Dedifferentiated amniotic fluid mesenchymal stem cell (primary cell): Measurements from ENCODE around the gene WNT7A.
"Not testable (repeated sequence)": the region's sequence is repeated elsewhere in the genome, so short reads cannot be mapped to it uniquely, and the experiment has no call there.

ENCODE experiments used
- DNase-seq: peaks from one replicate; pipeline ENCODE4 v3.0.0-alpha.2; 2016; ENCODE audit errors: extremely low spot score

Gene WNT7A

GRCh38 chr3:13879946-13880810 lies at the start of gene WNT7A:
Gene WNT7A (minus strand): TSS chr3:13880071. CDS start chr3:13879816, 255 bp downstream.
- DNase-seq, result no peak

DNA sequence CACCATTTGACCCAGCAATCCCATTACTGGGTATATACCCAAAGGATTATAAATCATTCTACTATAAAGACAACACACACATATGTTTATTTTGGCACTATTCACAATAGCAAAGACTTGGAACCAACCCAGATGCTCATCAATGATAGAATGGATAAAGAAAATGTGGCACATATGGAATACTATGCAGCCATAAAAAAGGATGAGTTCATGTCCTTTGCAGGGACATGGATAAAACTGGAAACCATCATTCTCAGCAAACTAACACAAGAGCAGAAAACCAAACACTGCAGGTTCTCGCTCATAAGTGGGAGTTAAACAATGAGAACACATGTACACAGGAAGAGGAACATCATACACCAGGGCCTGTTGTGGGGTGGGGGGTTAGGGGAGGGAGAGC lies 48.9 kb upstream of the WNT7A start:
- DNase-seq, result not testable (repeated sequence)

DNA sequence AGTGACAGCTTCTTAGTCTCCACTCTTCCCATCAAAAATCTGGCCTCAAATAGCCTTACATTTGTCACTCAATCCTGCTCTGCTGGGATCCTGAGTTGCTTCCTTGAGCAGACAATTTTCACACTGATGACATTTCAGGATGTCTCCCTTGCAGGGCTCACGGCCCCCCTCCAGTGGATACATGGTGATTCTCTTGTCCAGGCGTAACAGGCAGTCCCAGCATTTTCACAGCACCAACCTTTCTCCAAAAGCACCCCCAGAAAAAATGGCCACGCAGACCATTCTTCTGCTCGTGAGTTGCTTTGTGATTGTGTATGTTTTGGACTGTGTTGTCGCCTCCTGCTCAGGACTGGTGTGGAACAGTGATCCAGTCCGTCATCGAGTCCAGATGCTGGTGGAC lies 47.4 kb upstream of the WNT7A start:
- no peak for DNase-seq

- no peak for DNase-seq
These were observed 36.5 kb upstream of the WNT7A start for GRCh38 chr3:13916375-13916774.

DNA sequence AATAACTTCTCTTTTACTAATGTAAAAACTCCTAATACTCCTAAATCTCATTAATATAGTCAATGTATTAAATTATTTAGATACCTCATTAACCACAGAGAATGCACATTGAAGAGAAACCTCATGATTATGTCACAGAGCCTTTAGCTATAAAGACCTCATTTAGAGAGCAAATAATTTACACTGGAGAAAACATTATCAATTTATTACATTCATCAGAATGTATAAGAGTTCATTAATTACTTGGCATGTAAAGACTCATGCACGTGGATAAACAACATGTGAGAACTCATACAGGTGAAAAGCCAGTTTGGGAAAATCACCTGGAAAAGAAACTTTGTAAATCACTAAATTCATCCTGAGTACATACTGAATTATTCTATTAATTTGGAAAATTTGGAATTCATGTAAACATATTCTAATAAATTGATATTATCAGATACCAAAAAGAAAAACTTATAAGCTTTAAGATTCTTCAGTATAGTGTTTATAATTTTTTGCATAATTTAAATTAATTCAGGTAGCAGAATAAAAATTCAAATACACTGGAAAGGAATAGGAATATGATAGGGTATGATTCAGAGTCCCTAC lies 22.9 kb upstream of the WNT7A start:
- DNase-seq, result no peak

DNA sequence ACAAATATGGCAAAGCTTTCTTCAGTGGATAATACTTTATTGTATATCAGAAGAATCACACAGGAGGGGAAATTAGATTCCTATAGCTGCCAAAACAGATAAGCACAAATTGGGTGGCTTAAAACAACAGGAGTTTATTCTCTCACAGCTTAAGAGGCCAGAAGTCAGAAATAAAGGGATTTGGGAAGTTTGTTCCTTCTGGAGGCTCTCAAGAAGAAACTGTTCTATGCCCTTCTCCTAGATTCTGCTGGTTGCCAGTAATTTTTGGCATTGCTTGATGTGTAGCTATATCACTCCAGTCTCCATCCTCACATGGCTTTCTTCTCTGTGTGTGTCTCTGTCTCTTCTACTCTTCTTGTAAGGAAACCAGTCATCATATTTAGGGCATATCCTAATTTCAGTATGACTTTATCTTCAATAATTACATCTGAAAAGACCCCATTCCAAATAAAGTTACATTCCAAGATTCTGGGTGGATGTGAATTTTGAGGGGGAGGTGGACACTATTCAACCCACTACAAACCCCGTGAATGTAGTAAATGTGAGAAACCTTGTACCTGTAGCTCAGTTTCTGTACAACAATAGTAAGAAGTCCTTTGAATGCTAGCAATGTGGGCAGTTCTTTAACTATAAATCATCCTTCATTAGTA lies 22.2 kb upstream of the WNT7A start:
- DNase-seq, result no peak

- DNase-seq, result no peak
These were observed 18.5 kb upstream of the WNT7A start for GRCh38 chr3:13898346-13898745.

- DNase-seq, result peak; percentile 54
These were observed 16.7 kb upstream of the WNT7A start for GRCh38 chr3:13896473-13897154.

DNA sequence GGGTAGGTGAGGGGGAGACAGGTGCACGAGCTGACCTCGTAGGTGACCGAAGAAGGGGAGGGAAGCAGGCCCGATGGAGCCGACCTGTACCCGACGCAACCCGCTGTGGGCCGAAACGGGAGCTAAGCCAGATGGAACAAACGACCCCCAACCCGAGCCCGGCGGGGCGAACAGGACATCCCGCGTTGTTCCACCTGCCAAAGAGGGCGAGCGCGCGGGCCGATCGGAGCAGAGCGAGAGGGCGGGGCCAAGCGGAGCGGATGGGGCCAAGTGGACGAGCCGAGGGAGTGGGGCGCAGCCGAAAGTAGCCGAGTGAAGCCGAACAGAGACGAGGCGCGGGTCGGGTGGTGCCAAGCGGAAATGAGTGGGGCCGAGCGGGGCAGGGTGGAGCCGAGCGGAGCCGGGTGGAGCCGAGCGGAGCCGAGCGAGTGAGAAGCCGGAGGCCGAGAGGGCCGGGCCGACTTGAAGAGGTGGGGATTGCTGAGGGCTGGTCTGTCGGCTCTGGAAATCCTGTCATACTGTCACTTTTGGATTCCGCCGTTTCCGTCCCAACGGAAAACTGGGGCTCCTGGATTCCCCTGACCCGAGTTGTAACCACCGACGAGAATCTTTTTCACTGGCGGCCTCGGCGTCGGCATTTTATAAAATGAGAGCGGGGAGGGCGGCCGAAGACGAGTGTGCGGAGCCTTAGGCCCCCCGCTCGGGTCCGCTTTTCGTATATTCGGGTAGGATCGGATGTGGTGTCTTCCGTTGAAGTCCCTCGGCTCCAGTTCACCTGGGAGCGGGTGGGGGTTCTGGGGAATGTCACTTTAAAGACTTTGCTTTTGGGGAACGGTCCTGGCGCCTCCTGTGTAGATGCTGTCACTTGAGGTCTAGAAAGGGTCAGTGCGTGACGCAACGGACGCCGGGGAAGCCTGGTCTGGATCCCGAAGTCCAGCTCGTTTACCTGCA lies 15.6 kb upstream of the WNT7A start:
- peak; percentile 91 for DNase-seq

DNA sequence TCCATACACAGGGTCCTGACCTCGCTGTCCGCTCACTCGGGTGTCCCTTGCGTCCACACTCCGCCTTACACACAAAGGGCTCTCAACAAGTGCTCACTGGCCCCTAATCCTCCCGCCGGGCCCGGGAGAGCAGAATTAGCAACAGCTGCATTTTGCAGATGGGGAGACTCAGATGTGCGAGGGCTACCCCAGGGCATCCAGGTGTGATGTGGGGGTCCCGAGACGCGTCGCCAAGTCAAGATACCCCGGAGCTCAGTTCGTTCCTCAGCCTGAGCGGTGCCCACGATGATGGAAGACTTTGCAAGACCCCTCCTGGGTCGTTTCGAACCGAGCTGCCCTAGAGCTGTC lies 14.9 kb upstream of the WNT7A start:
- no peak for DNase-seq

DNA sequence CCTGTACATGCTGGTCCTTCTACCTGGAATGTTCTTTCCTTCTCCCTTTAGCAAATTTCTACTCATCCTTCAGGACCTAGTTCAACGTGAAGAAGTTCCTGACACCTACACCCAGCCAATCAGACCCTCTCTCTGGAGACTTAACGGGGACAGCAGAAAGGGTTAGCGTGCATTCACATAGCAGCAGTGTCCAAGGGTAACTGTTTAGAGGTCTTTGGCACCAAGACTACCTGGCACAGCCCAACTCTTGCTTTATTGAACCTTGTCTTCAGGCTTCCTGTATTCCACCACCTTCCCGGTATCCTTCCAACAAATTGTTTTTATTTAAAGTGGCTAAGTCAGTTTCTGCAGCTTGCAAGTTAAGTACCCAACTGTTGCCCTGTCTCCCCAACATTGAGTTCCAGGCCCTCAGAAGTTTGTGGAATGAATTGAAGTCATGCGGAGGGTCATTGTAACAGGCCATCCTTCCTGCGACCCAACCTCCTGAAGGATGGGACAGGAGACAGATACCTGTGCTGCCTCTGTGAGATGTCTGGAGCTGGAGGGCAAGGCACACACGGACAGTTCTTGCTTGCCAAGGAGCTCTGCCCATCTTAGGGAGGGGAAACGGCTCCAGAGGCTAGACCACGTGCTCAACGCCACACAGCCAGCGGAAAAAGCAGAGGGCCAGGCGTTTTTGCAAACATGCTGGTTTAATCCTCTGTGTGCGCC lies 14.4 kb upstream of the WNT7A start:
- no peak for DNase-seq

- no peak for DNase-seq
These were observed 12.4 kb upstream of the WNT7A start for GRCh38 chr3:13892304-13892703.

GRCh38 chr3:13891492-13892073 lies 11.7 kb upstream of the WNT7A start:
- DNase-seq, result no peak

GRCh38 chr3:13891017-13891392 lies 11.1 kb upstream of the WNT7A start:
- no peak for DNase-seq

DNA sequence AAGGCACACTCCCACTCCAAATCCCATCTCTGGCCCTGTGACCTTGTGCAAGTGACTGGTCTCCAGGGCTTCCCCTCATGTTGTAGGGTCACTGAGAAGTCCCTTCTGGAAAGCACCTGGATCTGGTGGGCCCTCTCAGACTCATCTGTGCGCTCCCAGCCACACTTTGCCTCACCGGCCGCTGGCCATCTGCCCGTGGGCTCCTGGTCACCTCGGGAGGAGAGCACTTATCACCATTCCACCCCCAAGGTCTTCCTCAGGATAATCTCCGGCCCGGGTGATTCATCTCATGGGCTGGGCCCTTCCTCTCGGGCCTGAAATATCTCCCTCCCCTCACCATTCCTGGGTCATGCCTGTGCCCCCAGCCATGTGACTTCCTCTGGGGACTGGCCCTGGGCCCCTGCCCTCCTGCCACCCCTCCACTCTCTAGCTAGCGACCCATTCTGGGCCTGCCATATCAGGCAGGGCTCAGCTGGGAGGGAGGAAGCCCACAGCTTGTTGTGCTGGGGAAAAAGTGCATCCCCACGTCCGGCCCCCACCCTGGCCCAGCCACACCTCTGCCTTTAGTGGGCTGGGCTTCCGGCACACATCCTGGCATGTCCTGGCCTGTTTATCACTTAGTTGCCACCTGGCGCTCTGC lies 10.6 kb upstream of the WNT7A start:
- DNase-seq, result no peak

DNA sequence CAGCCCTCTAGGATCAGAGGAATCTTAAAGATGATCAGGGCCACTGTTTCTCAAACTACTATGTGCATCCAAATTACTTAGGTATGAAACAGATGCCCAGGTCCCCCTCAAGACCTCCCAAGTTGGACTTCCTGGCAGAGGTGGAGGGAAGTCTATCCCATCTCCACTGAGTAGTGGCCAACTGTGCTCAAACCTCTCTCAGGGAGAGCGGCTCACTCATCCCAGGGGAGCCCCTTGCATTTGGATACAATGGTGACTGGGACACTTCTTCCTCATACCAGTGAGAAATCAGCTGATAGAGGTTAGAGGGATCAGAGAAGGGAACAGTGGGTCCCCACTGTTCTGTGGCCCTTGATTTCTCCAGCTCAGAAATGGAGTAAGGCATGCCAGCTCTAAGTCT lies 8.7 kb upstream of the WNT7A start:
- DNase-seq, result no peak

- no peak for DNase-seq
These were observed 7.8 kb upstream of the WNT7A start for GRCh38 chr3:13887495-13888300.

DNA sequence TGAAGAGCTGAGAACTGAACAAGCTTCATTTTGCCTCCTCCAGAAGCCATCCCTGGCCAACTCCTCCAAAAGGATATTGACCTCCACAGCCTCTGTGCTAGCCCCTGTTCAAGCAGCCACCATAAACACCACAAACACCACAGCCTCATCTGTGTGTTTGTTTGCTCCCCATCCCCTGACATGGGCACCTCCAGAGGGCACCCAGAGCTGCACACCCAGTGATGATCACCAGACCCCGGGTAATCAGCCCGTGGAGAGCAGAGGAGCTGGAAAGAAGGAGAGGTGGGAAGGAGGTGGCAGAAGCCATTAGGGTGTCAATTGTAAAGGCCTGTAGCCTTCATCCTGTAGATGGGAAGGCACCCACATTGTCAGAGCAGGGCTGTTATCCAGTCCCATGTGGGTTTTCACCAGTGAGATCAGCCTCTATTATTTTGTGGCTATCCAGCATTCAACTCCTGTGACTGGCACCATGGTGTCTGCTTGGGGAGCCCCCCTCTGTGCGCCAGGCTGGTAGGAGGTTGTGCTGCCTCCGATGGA lies 6.8 kb upstream of the WNT7A start:
- DNase-seq, result no peak

- no peak for DNase-seq
These were observed 5.8 kb upstream of the WNT7A start for GRCh38 chr3:13885704-13886010.
